HCT116 (cell line): Measurements from ENCODE around the gene B3GNT5. TPM values are rescaled to one million over a fixed set of nuclear protein-coding genes. Genes with fewer than 3 reads are reported as not detected.

Experiments used
- ATAC-seq: fragments of 200-7000 bp; cut with Tn5 transposase; 2 replicates; pipeline ENCODE4 v1.9.1; 2020; ENCODE audit warnings: mild to moderate bottlenecking, moderate library complexity
- BruUV-seq: library from RNA; stranded (reverse); fragments of 400-500 nt; replicated peaks from 2 replicates; lab custom pipeline; 2021; lab: Mats Ljungman, UMichigan
- CTCF ChIA-PET: fragments of 300-600 bp; sonication (Branson Sonifier 250); formaldehyde crosslinking; loops from one replicate; lab custom pipeline; 2021; ENCODE audit warnings: antibody characterized with exemption; lab: Charles Lee
- POLR2A ChIA-PET: fragments of 300-600, 350-600 bp; sonication (Branson Sonifier 250); formaldehyde crosslinking; loops from one replicate; lab custom pipeline; 2021; ENCODE audit warnings: antibody characterized with exemption; lab: Charles Lee
- RAD21 ChIA-PET, 2 experiments: fragments of 300-600 bp; sonication (Branson Sonifier 250); formaldehyde crosslinking; loops; one replicate each; lab custom pipeline; 2023; ENCODE audit warnings: low total read pairs in 2 of 2; ENCODE audit not compliant: uncharacterized antibody in 2 of 2, unreplicated experiment in 2 of 2, low non-redundant PET in 1 of 2; lab: Charles Lee
- DNase-seq: peaks from one replicate; pipeline ENCODE4 v3.0.0-alpha.2; 2010; ENCODE audit warnings: low read depth, low spot score
- H2AFZ ChIP-seq: fragments of 200-600 bp; shearing (Covaris generic), sonication (generic); 2 replicates; pipeline ENCODE4 v1.6.1; 2017; ENCODE audit warnings: low read depth, mixed run types, mixed read lengths, antibody characterized with exemption, low read length; ENCODE audit not compliant: poor library complexity, severe bottlenecking
- H3K27ac ChIP-seq: 2 replicates; pipeline ENCODE4 v1.5.1; 2012; ENCODE audit warnings: low read depth, low read length
- H3K27me3 ChIP-seq: fragments of 200-600 bp; sonication (generic); 2 replicates; pipeline ENCODE4 v1.6.1; 2016; ENCODE audit warnings: mixed run types, low read length, mixed read lengths; ENCODE audit not compliant: insufficient read depth
- H3K36me3 ChIP-seq, 2 experiments: fragments of 200-500 bp in 1 of 2; fragments of 200-600 bp in 1 of 2; sonication (Bioruptor generic) in 1 of 2; sonication (generic) in 1 of 2; 2 replicates each; pipeline versions ENCODE4 v1.5.1 to v1.6.1; 2014 to 2016; ENCODE audit warnings: low read length in 2 of 2, inconsistent platforms in 1 of 2, mixed read lengths in 1 of 2, mixed run types in 1 of 2; ENCODE audit not compliant: insufficient read depth in 2 of 2, control insufficient read depth in 1 of 2
- H3K4me1 ChIP-seq, 2 experiments: fragments of 200-600 bp in 1 of 2; sonication (generic) in 1 of 2; 2 replicates each; pipeline versions ENCODE4 v1.5.1 to v1.6.1; 2012 to 2017; ENCODE audit warnings: low read length in 2 of 2, inconsistent platforms in 1 of 2, mild to moderate bottlenecking in 1 of 2, mixed read lengths in 1 of 2, mixed run types in 1 of 2, moderate library complexity in 1 of 2; ENCODE audit not compliant: insufficient read depth in 2 of 2, control insufficient read depth in 1 of 2
- H3K4me2 ChIP-seq: fragments of 200-600 bp; sonication (generic); 2 replicates; pipeline ENCODE4 v1.6.1; 2017; ENCODE audit warnings: mixed run types, low read length, mixed read lengths
- H3K4me3 ChIP-seq, 2 experiments: fragments of 200-600 bp in 1 of 2; sonication (generic) in 1 of 2; replicated peaks in 1 of 2; 2 replicates each; pipeline ENCODE4 v1.5.1; 2011 to 2016; ENCODE audit warnings: low read length in 2 of 2, control low read depth in 1 of 2, low read depth in 1 of 2, mild to moderate bottlenecking in 1 of 2, mixed read lengths in 1 of 2, mixed run types in 1 of 2
- H3K79me2 ChIP-seq: fragments of 200-600 bp; sonication (generic); 2 replicates; pipeline ENCODE4 v1.6.1; 2017; ENCODE audit warnings: mild to moderate bottlenecking, mixed run types, low read length, moderate library complexity, mixed read lengths; ENCODE audit not compliant: insufficient read depth
- H3K9ac ChIP-seq: fragments of 200-600 bp; sonication (generic); 2 replicates; pipeline ENCODE4 v1.6.1; 2016; ENCODE audit warnings: low read length, mixed read lengths
- H3K9me2 ChIP-seq: fragments of 200-600 bp; sonication (generic), shearing (Covaris generic); 2 replicates; pipeline ENCODE4 v1.6.1; 2017; ENCODE audit warnings: mixed run types, mild to moderate bottlenecking, moderate library complexity; ENCODE audit not compliant: insufficient read depth
- H3K9me3 ChIP-seq, 2 experiments: fragments of 200-500 bp in 1 of 2; fragments of 200-600 bp in 1 of 2; sonication (Bioruptor generic) in 1 of 2; sonication (generic) in 1 of 2; 2 replicates each; pipeline ENCODE4 v1.6.1; 2014 to 2017; ENCODE audit warnings: low read length in 2 of 2, mixed read lengths in 2 of 2, inconsistent platforms in 1 of 2, low read depth in 1 of 2, mild to moderate bottlenecking in 1 of 2, mixed run types in 1 of 2, moderate library complexity in 1 of 2; ENCODE audit not compliant: control insufficient read depth in 1 of 2, insufficient read depth in 1 of 2
- H4K20me1 ChIP-seq: fragments of 200-600 bp; sonication (generic), shearing (Covaris generic); 2 replicates; pipeline ENCODE4 v1.6.1; 2017; ENCODE audit warnings: mixed run types, mild to moderate bottlenecking, moderate library complexity; ENCODE audit not compliant: insufficient read depth
- ATF3 ChIP-seq: IDR thresholded peaks from 2 replicates; pipeline ENCODE4 v1.6.1; 2012
- CBX3 ChIP-seq: IDR thresholded peaks from 2 replicates; pipeline ENCODE4 v1.6.1; 2012; ENCODE audit warnings: low read depth
- CEBPB ChIP-seq: IDR thresholded peaks from 2 replicates; pipeline ENCODE4 v1.6.1; 2012; ENCODE audit warnings: low read depth
- EGR1 ChIP-seq: IDR thresholded peaks from 2 replicates; pipeline ENCODE4 v1.6.1; 2012; ENCODE audit warnings: low read depth
- ELF1 ChIP-seq: IDR thresholded peaks from 2 replicates; pipeline ENCODE4 v1.6.1; 2012; ENCODE audit warnings: low read depth, borderline replicate concordance
- EZH2 ChIP-seq: fragments of 200-600 bp; sonication (generic); IDR thresholded peaks from 2 replicates; pipeline ENCODE4 v1.6.1; 2017; ENCODE audit warnings: antibody characterized with exemption, mixed run types
- EZH2phosphoT487 ChIP-seq: fragments of 200-600 bp; IDR thresholded peaks from 2 replicates; pipeline ENCODE4 v1.6.1; 2018; ENCODE audit warnings: antibody characterized with exemption, borderline replicate concordance
- POLR2A ChIP-seq: IDR thresholded peaks from 2 replicates; pipeline ENCODE4 v1.7.0; 2011; ENCODE audit warnings: borderline replicate concordance; ENCODE audit not compliant: insufficient read depth, insufficient read length; ENCODE audit errors: extremely low read depth
- RAD21 ChIP-seq: IDR thresholded peaks from 2 replicates; pipeline ENCODE4 v1.6.1; 2012; ENCODE audit warnings: low read depth, mild to moderate bottlenecking
- SP1 ChIP-seq: IDR thresholded peaks from 2 replicates; pipeline ENCODE4 v1.6.1; 2012; ENCODE audit warnings: low read depth
- SRF ChIP-seq: IDR thresholded peaks from 2 replicates; pipeline ENCODE4 v1.6.1; 2012; ENCODE audit warnings: low read depth
- ZFX ChIP-seq: fragments of 450-650 bp; IDR thresholded peaks from 2 replicates; pipeline ENCODE4 v1.6.1; 2017
- ZNF274 ChIP-seq: fragments of 200-500 bp; sonication (Bioruptor generic); IDR thresholded peaks from 2 replicates; pipeline ENCODE4 v1.6.1; 2014; ENCODE audit warnings: mild to moderate bottlenecking, low read depth, low read length, inconsistent platforms
- intact Hi-C: fragments of 100-400 bp; cut with micrococcal nuclease; formaldehyde crosslinking; loops from 2 replicates; pipeline ENCODE4 v1.10.0; 2022
- total RNA-seq: library from RNA; stranded (reverse); gene quantifications from one replicate; pipeline ENCODE4 v1.2.1, GENCODE V29; 2021; ENCODE audit not compliant: unreplicated experiment
- TF ChIP-seq, protein P1 (sequence below): IDR thresholded peaks from 2 replicates; pipeline ENCODE4 v1.6.1; 2012; ENCODE audit warnings: low read depth
- TF ChIP-seq, protein P2 (sequence below): IDR thresholded peaks from 2 replicates; pipeline ENCODE4 v1.6.1; 2012
- TF ChIP-seq, protein P3 (sequence below): IDR thresholded peaks from 2 replicates; pipeline ENCODE4 v1.6.1; 2011; ENCODE audit warnings: mild to moderate bottlenecking, low read length, moderate library complexity; ENCODE audit not compliant: insufficient replicate concordance; ENCODE audit errors: extremely low read depth

Gene B3GNT5
- total RNA-seq, 1 experiment from 2014 or later = 25.3 TPM

DNA sequence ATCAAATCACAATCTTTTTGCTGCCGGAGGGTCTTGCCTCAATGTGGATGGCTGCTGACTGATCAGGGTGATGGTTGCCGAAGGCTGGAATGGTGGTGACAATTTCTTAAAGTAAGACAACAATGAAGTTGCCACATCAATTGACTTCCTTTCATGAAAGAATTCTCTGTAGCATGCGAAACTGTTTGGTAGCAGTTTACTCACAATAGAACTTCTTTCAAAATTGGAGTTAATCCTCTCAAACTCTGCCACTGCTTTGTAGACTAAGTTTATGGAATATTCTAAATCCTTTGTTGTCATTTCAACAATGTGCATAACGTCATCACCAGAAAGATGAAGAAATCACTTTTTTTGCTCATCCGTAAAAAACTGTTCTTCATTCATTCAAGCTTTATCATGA is 65.8 kb downstream of the B3GNT5 start:
- BruUV-seq = no TSS peak
- Histone ChIP-seq H3K9ac (no peak overlapping the region), H3K9me2 (no peaks in the 10 kb centered on the region), H3K79me2 (no peaks in the 10 kb centered on the region), H2AFZ (no peak overlapping the region), H4K20me1 (no peaks in the 10 kb centered on the region; the same call in 1 of the 2 replicates), H3K9me3 (no peaks in the 10 kb centered on the region), H3K4me2 (no peak overlapping the region), H3K4me1 (peaks cover 0 to 9% of the 10 kb centered on the region in 2 experiments; a peak in 3 of 4 replicates), H3K27me3 (no peaks in the 10 kb centered on the region), H3K27ac (no peak overlapping the region), H3K36me3 (no peaks in the 10 kb centered on the region), H3K4me3 (no peak overlapping the region)
- CTCF ChIA-PET = no interaction called here
- DNase-seq (no peak), ATAC-seq (no peak)
- no peak for TF ChIP-seq SRF
- TF ChIP-seq EZH2phosphoT487 = no peak
- no peak for TF ChIP-seq ATF3
- TF ChIP-seq CBX3 = no peak
- TF ChIP-seq, protein P1, sequence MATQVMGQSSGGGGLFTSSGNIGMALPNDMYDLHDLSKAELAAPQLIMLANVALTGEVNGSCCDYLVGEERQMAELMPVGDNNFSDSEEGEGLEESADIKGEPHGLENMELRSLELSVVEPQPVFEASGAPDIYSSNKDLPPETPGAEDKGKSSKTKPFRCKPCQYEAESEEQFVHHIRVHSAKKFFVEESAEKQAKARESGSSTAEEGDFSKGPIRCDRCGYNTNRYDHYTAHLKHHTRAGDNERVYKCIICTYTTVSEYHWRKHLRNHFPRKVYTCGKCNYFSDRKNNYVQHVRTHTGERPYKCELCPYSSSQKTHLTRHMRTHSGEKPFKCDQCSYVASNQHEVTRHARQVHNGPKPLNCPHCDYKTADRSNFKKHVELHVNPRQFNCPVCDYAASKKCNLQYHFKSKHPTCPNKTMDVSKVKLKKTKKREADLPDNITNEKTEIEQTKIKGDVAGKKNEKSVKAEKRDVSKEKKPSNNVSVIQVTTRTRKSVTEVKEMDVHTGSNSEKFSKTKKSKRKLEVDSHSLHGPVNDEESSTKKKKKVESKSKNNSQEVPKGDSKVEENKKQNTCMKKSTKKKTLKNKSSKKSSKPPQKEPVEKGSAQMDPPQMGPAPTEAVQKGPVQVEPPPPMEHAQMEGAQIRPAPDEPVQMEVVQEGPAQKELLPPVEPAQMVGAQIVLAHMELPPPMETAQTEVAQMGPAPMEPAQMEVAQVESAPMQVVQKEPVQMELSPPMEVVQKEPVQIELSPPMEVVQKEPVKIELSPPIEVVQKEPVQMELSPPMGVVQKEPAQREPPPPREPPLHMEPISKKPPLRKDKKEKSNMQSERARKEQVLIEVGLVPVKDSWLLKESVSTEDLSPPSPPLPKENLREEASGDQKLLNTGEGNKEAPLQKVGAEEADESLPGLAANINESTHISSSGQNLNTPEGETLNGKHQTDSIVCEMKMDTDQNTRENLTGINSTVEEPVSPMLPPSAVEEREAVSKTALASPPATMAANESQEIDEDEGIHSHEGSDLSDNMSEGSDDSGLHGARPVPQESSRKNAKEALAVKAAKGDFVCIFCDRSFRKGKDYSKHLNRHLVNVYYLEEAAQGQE = no peak
- no peak for TF ChIP-seq EGR1
- no peak for TF ChIP-seq CEBPB
- TF ChIP-seq, protein P2, sequence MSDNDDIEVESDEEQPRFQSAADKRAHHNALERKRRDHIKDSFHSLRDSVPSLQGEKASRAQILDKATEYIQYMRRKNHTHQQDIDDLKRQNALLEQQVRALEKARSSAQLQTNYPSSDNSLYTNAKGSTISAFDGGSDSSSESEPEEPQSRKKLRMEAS = no peak
- TF ChIP-seq, protein P3, sequence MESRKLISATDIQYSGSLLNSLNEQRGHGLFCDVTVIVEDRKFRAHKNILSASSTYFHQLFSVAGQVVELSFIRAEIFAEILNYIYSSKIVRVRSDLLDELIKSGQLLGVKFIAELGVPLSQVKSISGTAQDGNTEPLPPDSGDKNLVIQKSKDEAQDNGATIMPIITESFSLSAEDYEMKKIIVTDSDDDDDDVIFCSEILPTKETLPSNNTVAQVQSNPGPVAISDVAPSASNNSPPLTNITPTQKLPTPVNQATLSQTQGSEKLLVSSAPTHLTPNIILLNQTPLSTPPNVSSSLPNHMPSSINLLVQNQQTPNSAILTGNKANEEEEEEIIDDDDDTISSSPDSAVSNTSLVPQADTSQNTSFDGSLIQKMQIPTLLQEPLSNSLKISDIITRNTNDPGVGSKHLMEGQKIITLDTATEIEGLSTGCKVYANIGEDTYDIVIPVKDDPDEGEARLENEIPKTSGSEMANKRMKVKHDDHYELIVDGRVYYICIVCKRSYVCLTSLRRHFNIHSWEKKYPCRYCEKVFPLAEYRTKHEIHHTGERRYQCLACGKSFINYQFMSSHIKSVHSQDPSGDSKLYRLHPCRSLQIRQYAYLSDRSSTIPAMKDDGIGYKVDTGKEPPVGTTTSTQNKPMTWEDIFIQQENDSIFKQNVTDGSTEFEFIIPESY = no peak
- TF ChIP-seq POLR2A = no peak
- TF ChIP-seq SP1 = no peak
- no peak for TF ChIP-seq RAD21
- no peak for TF ChIP-seq ZNF274
- TF ChIP-seq ELF1 = no peak
- TF ChIP-seq EZH2 = no peak
- TF ChIP-seq ZFX = no peak
- POLR2A ChIA-PET = no interaction called here
- intact Hi-C loops = no loop called here
- RAD21 ChIA-PET = no interaction called here
